A549 (cell line): ENCODE measurements around the gene CSGALNACT2.
"Not testable (repeated sequence)": the region's sequence is repeated elsewhere in the genome, so short reads cannot be mapped to it uniquely, and the experiment has no call there.

Experiments
- CEBPB ChIP-seq, 2 experiments: fragments of >200 bp in 1 of 2; sonication (Bioruptor Twin) in 1 of 2; formaldehyde crosslinking in 1 of 2; IDR thresholded peaks; 2 replicates each; pipeline ENCODE4 v1.6.1; 2012 to 2016
- CTCF ChIP-seq: fragments of >200 bp; sonication (Bioruptor Twin); formaldehyde crosslinking; IDR thresholded peaks from 3 replicates; pipeline ENCODE4 v1.5.1; 2016
- EP300 ChIP-seq, 2 experiments: fragments of >200 bp; sonication (Bioruptor Twin); formaldehyde crosslinking; IDR thresholded peaks; 2 replicates in 1 of 2; 3 replicates in 1 of 2; pipeline ENCODE4 v1.6.1; 2016 to 2017
- GATA3 ChIP-seq: IDR thresholded peaks from 2 replicates; pipeline ENCODE4 v1.6.1; 2012; ENCODE audit warnings: borderline replicate concordance
- HMGXB4 ChIP-seq: fragments of 250-450 bp; sonication (Bioruptor Pico); IDR thresholded peaks from 2 replicates; pipeline ENCODE4 v1.5.0; 2021; ENCODE audit warnings: mild to moderate bottlenecking, moderate library complexity, borderline replicate concordance
- MAX ChIP-seq: IDR thresholded peaks from 2 replicates; pipeline ENCODE4 v1.6.1; 2012
- MAZ ChIP-seq: fragments of 150-350 bp; IDR thresholded peaks from 2 replicates; pipeline ENCODE4 v1.6.1; 2014; ENCODE audit warnings: antibody characterized with exemption, low read depth, low read length, borderline replicate concordance
- POLR2A ChIP-seq: IDR thresholded peaks from 2 replicates; pipeline ENCODE4 v1.6.1; 2012; ENCODE audit warnings: mild to moderate bottlenecking, low read length
- REST ChIP-seq: fragments of 200-600 bp; sonication (generic); IDR thresholded peaks from 2 replicates; pipeline ENCODE4 v1.6.1; 2016; ENCODE audit warnings: antibody characterized with exemption, mild to moderate bottlenecking, moderate library complexity

GRCh38 chr10:43220251-43220650 is 82.0 kb downstream of the CSGALNACT2 start:
- TF ChIP-seq MAZ; CTCF; CEBPB (IDR thresholded peaks at IDR 0.05); GATA3; MAX; POLR2A; EP300 (IDR thresholded peaks at IDR 0.05); HMGXB4 (CRISPR knock-in tag); REST: not testable (repeated sequence)
